A204.1 (cell line): Measurements from ENCODE around the gene PRKD3.

Experiments used
- FAIRE-seq: peaks from 2 replicates; lab custom pipeline; 2012; peaks lifted over from hg19 to GRCh38; lab: Jason Lieb, UNC

Gene PRKD3

DNA sequence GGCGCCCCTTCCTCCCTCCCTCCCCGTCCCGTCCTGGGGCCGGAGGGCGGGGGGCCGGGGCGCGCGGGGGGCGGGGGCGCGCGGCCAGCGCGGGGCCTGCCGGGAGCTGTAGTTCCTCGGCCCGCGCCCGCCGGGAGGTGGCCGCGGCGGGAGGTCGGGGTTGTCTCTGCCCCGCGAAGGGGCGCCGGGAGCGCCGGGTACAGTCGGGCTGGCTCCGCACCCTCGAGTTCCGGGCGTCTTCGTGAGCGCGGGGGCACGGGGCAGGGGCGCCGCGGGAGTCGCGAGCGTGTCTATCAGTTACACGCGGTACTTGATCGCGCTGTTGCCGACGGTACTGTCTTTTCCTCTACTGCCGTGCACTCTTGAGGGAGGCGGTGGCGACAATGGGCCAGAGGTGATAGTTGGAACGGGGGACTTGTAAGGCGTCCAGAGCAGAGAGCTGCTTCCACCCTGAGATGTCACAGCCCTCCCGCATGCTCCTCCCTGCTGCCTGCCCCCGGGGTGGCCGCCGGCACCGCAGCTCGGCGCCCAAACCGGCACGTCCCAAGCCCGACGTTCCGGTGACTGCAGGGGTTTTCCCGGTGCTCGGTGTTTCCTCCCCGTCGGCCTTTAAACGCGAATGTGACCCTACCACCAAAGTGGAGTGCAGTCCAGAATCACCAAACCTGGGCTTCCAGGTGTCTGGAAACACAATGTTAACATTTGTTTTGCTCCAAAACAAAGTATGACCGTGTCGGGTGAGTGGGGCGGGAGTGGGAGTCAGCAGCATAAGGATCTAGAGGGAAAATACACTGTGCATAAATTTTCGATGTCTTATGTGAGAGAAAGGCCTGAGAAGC, at the start of gene PRKD3:
PRKD3 (minus strand) TSS at position 48 of the 839 bp plus-strand sequence. CDS start 8,309 bp downstream, outside the sequence.
- FAIRE-seq = no peak

DNA sequence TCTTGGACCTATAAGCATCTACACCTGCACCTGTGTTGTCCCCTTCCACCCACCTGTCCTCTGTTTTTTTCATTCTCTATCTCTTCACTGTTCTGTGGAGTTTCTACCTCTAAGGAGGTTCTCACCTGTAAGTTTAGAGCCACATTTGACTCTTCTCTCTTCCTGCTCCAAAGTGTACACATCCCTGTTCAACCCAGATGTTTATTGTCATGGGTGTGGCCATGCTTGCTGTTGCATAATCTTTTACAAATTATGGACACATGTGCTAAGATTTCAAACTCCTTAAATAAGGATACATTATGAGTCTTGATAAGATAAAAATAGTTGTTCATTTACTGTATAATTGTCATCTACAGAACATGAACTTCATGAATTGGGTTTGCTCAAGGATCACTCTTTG, 47.4 kb upstream of the PRKD3 start:
- no peak for FAIRE-seq

DNA sequence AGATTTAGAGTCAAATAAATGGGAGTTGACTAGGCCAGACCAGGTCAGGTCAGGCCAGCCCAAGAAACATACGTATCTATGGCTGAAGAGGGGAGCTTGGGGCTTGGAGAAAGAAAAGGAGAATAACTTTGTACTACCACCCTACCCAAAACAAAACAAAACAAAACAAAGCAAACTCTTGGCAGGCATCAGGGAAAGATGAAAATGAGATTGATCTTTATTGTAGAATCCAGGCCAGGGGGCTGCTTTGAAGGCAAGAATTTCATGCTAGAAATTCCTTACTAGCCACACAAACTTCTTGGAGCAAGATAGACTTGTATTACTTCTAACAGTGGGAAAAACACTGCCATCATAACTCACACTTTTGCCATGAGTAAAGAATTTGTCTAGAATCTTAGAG, 46.0 kb upstream of the PRKD3 start:
- no peak for FAIRE-seq

DNA sequence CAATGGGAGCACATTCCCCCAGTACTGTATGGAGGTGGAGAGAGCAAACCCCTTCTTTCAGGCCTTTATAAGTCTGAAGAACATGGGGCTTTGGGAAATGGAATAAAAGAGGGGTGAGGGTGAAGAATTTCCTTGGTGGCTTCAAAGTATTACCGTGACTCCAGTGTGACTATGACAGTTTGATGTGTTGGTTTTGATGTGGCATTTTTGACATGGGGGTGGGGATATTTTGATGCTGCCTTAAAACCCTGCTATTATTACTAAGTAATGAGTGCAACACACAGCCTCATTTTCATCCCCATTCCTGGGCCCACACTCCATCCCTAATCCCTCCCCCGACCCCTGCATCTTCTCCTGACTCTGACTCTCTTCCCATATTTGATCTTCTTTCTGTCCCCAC, 43.4 kb upstream of the PRKD3 start:
- no peak for FAIRE-seq

DNA sequence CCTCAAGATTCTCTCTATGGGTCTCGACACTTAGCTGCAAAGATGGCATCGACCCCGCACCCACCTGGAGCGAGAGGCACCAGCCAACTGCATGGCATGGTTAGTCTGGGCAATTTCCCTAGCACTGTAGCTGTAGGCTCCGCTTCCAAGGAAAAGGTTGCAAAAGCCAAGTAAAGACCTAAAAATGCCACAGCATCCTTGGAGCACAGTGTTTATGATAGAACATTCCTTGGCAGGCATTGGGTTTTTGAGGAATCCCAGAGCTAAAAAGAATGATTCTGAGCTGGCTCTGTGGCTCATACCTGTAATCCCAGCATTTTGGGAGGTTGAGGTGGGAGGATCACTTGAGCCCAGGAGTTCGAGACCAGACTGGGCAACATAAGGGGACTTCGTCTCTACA, 42.7 kb upstream of the PRKD3 start:
- FAIRE-seq = no peak

DNA sequence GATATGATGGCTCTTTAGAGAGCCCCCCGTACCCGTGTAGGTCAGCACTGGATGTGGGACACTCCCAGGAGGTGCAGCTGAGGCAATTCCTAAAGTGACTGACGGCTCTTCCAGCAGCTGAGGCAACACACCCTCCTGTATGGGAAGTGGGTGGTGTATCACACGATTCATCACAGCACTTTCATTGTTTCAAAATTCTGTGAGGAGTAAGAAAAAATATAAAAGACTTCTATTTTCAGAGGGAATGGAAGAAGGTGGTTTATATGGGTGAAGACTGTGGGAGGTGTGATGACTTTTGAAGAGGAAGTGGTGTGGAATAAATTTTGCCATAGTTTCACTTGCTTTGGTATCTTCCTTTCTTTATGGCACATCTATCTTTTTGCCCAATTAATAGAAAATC, 42.1 kb upstream of the PRKD3 start:
- no peak for FAIRE-seq

DNA sequence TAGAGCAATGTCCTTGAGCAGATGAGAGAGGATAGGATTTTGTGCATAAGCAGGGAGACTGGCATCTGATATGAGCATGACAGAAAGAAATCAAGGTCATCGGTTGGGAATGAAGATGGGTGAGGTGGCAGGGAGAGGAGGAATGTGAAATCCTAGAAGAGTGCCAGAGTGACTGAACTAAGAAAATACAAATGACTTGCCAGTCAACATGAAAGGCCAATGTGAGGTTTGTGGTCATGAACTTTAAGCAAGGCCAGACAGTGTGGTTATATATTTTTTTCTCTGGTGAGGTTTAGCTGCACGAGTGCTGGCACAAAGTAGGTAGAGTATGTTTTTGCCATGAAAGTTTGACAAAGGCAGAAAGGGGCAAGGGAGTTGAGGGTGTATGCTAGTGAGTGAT, 41.0 kb upstream of the PRKD3 start:
- FAIRE-seq = no peak

DNA sequence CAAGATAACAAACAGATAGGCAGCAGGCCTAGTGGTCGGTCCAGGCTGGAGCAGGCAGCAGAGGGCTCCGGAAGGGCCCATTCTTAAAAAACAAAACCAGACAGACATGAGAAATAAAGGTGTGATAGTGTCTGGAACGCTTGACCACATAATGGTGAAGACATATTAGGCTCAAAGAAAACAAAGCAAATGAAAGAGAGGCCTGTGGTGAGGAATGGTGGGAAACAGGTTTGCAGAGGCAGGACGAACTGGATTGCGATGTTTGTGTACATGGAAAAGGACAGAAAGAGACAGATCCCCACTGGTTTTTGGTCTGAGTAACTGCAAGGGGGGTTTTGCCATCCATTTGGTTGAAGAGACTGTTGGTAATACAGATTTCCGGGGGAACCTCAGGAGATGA, 39.7 kb upstream of the PRKD3 start:
- no peak for FAIRE-seq

DNA sequence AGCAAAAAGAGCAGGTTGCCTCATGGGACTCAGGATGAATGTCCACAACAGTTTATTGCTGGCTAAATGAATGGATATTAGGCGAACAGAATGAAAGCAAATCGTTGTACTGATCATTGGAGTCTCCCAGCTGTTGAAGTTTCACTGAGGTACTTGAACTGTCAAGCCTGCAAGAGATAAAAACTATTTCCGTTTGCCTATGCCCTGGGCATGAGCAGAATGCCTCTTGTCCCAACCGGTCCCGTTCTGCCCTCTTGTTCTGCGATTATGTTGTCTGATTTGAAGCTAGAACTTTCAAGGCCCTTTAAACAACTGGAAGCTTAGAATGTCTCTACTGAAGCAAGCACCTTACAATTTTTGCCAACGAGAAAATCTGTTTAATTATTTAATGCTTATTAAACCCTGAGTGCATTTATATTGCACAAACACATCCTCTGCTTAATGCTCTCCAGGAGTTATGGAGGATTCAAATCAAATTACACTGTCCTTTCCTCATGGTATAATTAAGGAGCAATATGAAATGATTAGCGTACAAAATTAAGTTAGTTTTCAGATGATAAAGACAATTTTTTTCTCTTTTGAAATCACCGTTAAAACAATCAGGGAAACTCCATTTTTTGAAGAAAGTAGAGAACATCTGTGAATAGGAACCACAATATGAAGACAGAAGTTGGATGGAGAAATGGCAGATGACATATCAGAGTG, 37.5 kb upstream of the PRKD3 start:
- FAIRE-seq = no peak

DNA sequence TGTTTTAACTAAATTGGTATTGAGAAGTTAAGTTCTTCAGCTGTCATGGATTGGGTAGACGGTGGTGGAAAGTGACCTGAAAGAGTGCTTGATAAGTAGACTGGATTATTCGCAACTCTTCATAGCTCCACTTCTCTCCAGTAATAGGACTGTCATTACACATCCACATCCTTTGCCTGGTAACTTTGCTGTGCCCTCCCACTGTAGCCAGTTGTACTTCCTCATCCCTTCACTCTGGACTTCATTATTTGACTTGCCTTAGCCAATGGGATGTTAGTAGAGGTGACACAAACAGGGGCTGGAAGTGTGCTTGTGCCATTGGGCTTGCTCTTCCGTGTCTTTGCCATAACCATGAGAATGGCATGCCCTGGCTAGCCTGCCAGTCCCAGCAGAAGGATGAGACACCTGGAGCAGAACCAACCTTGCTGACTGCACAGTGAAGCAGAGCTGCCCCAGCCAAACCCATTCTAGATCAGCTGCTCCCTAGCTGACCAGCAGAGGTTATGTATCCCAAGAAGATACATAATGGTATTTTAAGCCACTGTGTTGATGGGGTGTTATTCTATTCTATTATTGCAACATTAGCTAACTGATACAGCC, 36.7 kb upstream of the PRKD3 start:
- FAIRE-seq = no peak

DNA sequence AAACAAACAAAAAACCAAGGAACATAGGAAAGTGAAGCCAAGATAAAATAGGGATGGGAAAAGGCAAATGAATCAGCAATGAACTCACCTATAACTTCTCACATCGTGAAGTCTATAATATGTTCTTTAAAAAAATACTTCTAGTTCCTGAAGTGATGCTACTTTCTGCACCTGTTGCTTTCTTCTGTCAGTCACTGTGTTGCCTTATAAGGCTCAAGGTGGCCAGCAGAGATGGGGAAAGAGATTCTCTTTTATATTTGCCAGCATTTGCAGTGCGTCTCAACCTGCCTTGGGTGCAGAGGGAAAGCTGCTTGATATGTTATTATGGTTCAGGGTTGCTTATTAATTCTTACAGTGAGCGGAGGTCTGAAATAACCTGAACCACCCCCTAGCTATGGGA, 33.8 kb upstream of the PRKD3 start:
- no peak for FAIRE-seq

DNA sequence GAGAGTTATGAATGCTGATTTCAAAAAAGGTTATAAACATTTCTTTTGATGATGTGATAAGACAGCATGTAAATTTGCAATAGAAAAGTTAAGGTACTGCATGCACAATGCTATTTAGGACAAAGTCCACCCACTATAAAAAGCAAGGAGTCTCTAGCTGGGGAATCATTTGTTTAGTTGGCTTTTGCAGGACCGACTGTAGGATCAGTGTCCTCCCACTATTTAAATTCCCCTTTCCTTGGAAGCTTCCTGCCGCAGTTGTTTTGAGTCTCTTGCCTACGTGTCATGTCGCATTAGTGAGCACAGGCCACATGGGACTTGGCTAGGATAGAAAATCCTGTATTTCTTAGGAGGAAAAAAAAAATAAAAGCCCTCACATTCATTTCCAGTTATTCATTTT, 32.9 kb upstream of the PRKD3 start:
- no peak for FAIRE-seq

DNA sequence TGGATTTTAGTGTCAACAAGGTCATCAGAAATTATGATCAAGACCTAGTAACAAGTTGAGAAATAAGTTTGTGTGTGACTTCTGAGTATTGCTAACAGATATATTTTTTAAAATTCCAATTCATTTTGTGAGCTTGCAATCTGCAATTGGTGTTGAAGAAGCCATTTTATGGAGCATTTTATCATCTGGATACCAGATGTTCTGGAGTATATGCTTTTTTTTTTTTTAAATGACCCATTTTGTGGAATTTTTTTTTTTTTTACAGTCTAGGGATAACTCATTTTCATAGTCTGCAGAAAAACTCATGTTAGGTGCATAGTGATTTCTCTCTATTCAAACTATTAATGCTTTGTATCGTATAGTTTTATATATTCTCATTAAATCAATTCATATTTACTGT, 32.4 kb upstream of the PRKD3 start:
- FAIRE-seq = no peak

DNA sequence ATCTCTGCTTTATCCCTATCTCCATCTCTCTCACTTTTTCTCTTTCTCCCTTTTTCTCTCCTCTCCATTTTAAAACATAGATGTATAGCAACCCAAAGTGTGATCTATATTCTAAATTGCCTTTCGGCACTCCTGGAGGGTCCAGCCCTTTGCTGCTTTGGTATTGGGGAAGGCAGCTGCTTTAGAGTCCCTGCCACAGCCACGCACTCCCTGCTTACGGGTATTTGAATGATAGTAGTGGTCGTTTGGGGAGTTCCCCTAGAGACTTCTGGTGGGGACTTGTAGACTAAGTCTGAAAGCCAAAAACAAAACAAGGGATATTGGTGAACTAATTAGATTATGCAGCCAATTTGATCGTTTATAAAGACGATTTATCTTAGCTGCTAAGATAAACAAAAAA, 31.7 kb upstream of the PRKD3 start:
- FAIRE-seq = no peak

DNA sequence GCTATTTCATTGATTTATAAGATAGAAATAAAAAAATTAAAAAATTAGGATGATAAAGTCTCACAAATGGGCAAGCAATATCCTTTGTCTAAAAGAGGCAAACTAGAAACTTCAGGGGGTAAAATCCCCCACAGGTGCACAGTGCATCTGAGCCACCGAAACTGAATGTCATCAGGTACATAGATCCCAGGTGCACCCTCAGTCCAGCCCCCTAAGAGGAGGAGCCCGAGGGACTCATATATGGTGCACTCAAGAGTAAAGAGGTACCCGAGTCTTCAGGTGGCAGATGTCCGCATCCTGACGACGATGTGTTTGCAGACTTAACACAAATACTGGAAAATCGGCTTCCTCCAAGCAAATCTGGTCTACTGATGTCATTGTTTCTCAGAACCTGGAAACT, 31.1 kb upstream of the PRKD3 start:
- FAIRE-seq = no peak

DNA sequence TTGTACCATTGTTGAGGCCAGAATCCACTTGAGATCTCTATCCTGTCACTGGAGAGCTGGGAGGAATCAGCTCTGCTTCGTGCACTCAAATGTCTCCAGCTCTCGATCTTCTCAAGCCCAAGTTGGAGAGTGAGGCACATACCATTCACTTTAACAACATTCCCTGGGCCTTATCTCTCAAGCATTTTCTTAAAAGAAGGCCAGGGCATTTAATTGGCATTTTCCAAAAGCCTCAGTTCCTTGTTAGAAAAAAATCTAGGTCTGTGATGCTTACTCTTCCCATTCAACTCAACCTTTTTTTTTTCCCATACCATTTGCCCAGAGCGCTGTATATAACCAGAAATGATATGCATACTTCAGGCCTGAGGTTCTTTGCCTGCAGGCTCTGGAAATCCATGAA, 29.9 kb upstream of the PRKD3 start:
- FAIRE-seq = no peak

DNA sequence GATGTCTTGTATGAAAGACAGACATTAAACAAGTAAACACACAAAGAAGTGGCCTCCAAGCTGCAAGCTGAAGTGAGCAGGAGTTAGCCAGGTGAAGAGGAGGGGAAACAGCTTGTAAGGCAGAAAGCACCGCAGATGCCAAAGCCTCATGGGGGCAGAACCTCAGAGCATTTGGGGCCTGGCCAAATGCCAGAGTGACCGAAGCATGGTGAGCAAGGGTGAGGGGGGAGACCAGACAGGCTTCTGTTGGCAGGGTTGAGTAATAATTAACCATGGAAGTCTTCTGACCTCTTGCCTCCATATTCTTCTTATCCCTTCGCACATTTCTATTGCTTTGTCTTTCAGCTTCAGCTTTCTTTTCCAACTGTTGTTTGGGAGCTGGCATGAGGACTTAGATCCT, 25.4 kb upstream of the PRKD3 start:
- no peak for FAIRE-seq

DNA sequence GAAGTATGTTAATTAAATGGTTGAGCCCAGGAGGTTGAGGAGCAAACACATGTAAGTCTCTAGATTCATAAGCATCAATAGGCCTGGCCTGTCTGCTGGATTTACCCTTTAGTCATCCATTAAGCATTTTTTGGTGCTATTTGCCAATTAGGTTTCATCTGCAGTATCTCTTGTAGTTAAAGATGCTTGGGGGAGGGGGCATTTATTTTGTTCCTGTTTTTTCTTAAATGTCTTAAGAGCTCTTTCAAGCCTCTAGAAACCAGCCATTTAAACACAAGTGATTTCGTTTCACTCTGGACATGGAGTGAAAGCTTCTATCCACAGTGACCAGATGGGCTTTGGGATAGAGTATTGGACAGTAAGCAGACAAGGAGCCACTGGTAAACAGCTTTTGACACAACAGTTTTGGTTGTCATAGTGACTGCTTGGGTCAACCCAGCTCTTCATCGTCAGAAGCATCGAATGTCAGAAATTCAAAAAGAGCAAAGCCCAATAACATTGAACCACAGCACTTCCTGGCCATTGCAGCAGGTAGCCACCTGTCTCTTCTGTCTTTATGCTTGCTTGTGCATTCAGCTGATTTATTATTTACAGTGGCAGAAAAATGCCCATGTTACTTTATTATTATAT, 24.7 kb upstream of the PRKD3 start:
- no peak for FAIRE-seq

DNA sequence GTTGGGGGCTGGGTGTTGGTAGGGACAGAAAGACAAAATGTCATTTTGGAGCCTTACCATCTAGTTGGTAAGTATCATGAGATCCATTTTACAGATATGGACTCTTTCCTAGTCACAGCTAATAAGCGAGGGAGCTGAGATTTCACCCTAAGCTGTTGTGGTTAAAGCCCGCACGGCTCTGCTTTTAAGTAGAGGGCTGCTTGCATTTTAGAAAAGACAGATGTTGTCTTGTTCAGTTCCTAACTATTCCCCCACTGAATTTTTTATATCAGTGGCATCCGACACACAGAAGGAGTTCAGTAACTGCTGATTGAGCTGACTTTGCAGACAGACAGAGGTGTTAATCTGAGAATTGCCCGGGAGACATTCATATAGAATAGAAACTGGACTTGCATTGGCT, 23.5 kb upstream of the PRKD3 start:
- no peak for FAIRE-seq

DNA sequence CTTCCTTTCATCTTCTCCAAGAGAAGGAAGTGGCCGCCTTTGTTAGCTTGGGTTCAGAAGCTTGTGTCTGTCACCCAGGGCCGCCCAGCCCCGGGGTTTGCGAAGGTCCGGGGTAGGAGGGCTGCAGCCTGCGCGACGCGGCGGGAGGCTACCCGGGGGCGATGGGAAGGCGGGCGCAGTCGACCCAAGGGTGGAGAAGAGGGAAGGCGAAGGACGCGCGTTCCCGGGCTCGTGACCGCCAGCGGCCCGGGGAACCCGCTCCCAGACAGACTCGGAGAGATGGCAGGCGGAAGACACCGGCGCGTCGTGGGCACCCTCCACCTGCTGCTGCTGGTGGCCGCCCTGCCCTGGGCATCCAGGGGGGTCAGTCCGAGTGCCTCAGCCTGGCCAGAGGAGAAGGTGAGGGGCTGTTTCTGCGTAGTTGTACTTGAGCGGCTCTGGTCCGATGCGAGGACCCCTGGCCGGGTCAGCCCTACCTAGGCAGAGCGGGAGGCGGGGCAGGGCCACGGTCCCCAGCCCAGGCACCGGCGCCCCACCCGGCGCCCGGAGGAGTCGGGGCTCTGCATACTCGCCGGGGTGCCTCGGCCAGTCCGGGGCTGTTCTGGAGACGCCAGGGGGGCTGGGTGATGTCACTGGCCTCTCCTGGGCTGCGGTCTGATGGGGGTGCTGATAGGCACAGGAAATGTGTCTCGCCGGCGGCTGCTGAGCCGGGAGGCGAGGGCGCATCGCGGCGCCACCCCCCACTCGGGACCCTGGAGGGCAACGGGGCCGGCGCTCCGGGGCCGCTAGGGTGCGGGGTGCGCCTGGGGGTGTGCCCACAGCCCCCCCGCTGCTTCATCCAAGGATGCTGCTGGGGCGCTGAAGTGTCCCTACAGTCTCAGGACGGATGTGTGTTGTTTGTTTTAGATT, 20.1 kb upstream of the PRKD3 start, which contains the start of gene QPCT:
QPCT (plus strand) TSS at position 178 of the 909 bp plus-strand sequence; CDS start at position 280, 102 bp downstream.
- no peak for FAIRE-seq

DNA sequence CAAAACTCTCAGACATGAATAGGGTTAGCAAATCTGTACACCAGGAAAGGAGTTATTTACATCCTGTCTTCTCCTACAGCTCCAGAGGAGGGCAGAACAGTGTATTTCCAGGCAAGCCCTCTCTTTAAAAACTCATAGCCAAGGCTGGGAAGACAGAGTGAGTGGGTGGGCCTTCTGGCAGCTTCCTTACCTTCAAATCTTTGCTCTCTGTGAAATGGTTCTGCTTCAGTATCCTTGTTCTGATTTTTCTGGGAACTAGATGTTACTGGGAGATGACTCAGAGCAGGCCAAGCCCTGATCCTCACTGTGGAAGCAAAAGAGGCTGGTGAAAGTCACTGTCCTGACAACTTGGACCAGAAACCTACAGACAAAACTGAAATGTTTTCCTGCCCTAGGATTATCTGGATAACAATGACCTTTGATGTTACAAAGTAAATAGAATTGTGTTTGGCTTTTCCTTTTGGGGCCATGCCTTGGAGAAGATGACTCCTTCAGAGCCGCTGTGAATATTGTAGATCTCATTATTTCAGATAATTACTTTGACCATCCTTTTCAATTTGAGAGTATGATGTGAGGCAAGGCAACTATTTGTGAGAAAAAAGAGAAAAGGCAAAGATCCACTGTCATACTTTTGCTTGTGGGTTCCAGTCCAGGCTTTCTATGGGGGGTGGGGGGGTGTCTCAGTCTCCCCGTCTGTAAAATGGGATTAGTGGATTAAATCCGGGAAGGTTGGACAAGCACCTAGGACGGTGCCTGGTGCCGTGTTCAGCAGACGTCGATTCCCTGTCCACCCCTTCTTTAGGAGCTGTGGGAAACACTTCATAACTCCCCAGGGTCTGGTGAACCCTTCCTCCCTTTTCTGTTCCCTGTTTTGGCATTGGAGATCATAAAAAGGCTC, 19.2 kb upstream of the PRKD3 start:
- no peak for FAIRE-seq
